Hypothalamus (tissue), 51 donors: Measurements from ENCODE around the gene ANAPC4.
A peak's percentile ranks its signal among the peaks of the same experiment; 100 is the strongest.

Experiments used
- DNase-seq, 51 donors: peaks; one replicate each; lab custom pipeline; 2025; lab: John Stamatoyannopoulos, UW

Gene ANAPC4

DNA sequence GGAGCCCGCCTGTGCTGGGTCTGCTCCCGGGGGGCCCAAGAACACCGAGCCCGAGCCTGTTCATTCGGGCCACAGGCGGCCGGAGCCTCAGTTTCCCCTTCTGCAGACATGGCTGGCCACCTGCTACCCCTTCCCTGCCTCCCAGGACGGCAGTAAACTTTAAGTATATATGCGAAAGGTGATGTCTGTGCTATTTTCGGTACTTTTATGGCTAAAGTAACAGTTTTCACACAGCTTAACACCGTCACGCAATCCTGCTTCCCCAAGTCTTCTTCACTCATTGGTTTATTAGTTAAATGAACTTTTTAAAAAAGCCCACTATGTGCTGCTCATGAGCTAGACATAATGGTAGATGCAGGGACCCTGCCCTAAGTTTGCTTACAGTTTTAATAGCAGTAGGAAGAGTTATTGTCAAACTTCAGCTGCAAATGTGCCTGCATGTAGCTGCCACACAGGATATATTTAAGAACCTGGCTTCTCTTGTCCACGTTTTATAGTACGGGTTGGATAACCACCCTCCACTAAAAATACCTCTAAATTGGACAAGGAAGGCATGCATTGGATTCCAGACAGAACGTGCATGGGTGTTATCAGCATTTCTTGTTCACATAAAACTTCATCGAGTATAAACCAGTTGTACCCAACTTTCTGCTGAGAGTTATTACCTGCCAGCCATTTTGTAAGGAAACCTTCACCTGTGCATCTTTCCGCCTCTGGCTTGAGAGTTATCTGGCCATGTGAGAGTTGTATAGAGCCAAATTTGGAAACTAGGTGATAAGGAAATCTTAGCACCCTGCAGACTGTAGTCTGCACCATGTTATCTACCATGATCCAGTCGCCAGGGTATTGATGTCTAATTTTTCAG lies 741 bp downstream of the ANAPC4 start:
- peak in 1 of 51 donors; percentile 50 for DNase-seq

DNA sequence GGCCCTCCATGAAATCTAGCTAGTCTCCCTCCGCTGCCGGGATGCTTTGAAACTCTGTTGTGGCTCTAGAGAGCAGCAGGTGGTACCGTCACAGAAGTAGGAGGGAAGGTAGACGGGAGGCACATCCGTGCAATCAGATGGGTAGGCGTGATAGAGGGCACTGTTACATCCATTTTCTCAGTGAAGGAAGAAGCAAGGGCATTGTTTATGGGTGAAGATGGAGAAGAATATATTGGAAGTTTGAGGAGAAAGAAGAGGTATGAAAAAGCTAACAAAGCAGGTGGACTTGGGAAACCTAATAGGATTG lies 1.3 kb downstream of the ANAPC4 start:
- no peak for DNase-seq

DNA sequence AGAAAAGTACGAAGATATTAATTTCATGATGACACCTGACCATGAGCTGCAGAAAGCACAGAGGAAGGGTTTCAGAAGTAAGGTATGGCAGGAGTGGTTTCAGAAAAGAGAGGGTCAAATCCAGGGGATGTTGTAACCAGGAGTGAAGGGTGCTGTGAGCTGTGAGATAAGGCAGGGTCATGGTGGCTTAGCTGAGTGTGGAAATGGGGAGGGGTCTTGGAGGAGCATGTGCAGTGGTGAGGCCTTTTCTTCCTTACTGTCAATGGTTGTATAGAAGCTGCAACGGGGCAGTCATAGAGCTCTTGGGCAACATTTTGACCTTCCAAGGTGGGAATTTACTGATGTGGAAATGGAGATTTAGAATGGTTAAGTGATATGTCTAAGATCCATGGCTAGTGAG lies 2.5 kb downstream of the ANAPC4 start:
- DNase-seq: no peak

DNA sequence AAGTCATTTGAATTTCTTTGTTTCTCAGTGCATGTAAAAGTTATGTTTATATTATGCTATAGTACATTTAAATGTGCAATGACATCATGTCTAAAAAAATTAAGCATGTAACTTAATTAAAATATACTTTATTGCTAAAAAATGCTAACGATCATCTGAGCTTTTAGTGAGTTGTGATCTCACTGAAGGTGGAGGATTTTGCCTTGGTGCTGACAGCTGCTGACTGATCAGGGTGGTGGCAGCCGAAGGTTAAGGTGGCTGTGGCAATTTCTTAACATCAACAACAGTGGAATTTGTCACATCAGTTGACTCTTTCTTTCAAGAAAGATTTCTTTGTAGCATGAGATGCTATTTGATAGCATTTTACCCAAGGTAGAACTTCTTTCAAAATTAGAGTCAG lies 6.6 kb downstream of the ANAPC4 start:
- DNase-seq: no peak

DNA sequence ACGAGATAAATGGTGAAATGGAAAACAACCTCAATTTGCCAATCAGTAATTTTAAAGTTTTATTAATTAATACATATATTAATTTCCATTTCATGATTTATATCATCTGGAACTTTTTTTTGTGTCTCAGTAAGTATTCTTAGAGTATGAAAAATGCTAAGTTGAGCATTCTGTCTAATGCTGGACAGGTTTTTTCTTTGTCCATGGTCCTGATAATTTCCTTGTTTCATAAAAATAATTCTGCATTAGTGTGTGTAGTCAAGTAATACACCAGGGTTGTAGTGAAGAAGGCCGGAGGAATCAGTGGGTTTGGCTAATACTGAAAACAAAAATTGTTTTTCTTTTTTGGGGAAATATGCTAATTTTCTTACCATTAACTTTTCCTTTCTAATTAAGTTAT lies 9.9 kb downstream of the ANAPC4 start:
- no peak for DNase-seq

DNA sequence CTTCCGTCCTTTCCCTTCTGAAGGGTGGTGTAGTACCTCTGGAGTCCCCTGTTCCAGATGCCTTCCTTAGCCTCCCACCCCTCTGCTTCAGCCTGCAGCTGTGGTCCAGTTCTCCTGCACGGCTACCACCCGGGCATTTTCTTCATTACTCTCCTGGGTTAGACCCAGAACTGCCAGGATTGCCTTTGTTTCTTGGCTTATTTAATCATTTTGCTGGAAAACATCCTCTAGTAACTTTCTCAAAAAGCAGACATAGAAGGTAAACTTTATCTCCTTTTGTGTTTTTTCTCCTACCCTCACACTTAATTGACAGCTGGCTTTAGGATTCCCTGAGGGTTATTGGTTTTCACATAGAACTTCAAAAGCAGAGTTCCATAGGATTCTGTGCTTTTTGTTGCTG lies 20.2 kb downstream of the ANAPC4 start:
- no peak for DNase-seq

DNA sequence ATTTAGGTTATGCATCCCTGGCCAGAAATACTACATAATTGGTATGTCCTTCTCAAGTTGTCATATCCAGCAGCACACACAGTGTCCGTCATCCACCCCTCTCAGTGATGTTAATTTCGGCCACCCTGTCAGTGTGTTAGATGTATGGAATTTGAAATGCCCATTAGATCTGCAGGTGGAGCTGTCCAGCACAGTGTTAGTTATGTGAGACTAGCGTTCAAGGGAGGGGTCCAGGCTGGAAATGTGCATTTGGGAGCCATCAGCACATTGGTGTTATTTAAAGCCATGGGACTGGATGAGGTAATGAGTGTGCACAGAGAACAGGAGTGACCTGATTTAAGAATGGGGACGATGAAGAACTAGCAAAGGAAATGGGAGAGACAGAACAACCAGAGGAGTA lies 22.4 kb downstream of the ANAPC4 start:
- DNase-seq: no peak

DNA sequence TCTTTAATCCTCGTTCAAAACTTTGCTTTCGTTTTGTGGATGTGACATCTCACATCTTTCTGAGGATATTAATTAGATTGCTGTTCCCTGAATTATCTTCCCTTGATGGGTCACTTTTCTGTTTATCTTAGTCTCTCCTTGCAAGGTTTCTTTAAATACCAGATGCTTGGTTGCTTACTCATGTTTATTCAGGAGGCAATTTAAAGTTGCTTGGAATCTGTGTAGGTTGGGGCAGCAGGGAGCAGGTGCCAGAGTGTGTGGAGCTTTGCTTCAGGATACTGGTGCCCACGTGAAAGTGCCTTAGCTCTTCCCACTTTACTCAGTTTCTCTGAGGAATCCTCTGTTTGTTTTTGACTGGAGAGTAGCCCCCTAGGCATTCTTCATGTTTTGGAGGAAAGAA lies 24.0 kb downstream of the ANAPC4 start:
- DNase-seq: no peak

DNA sequence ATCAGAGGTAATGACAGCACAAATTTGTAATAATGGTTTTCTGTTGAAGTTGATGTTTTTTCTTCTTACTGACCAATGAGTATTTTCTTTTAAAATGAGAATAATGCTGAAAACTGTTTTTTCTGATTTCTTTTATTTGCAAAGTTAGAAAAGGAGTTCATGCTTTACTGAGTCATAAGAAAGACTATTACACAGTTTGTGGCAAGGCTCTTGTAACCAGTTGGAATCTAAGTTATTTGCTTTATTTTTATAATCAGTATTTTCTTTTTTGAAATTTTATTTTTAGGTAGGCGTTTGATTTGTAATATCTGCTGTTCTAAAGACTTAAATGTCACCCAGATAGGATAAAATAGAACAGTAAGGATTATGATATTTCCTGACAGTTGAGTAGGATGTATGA lies 25.5 kb downstream of the ANAPC4 start:
- no peak for DNase-seq

DNA sequence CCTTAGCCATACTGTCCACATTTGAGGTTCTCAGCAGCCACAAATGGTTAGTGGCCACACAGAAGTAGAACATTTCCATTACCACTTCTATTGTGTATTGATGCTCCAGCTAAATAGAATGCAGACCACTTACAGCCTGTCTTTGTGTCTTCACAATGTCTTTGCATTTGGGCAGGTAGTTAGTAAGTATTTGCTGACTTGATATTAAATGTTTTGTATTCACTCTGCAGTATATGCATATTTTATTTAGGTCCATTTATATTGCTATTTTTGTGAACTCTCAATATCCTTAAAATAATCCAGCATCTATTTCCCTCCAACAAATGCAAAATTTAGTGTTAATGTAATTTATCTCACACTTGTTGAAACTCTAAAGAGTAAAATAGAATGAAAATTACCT lies 26.6 kb downstream of the ANAPC4 start:
- no peak for DNase-seq

DNA sequence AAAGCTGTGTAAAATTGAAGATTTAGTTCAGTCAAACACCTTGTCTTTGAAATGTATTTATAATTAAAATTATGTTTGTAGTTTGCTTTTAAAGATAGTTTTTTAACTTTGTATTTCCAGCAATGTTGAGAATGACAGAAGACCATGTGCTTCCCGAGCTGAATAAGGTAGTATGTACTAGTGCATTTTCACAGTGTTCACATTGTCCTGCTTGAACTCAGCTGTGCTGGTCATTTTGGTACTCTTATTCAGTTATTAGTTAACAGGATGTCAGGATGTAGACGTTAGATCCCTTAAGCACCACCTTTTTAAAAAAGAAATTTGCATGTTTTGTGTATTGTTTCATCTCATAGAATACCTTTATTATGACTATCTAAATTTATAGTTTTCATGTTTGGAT lies 28.4 kb downstream of the ANAPC4 start:
- no peak for DNase-seq

DNA sequence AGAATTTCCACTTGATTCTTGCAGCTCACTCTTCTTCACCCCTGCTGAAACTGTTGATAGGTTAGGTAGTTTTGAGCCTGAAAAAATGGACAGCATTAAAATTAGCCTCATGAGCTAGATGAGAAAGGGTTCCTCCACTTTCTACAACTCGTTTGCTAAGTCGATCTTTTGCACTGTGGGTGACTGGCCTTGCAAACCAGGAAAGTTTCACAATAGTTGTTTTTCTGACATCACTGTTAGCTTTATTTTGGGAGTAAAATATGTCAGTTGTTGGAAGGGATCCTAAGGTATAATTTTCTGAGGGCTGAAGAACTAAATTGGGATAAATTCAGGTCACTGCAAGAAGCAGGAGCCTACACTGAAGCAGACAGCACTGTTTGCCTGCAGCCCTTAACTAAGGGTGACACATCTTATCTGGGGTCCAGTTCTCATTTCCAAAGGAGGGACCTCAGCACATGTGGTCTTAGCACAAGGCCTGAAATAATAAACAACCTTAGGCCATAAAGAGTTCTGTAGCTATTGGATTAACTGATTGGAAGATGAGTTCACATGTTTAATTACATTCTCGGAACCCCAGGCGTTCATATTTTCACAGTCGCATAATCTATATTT lies 29.1 kb downstream of the ANAPC4 start:
- no peak for DNase-seq

DNA sequence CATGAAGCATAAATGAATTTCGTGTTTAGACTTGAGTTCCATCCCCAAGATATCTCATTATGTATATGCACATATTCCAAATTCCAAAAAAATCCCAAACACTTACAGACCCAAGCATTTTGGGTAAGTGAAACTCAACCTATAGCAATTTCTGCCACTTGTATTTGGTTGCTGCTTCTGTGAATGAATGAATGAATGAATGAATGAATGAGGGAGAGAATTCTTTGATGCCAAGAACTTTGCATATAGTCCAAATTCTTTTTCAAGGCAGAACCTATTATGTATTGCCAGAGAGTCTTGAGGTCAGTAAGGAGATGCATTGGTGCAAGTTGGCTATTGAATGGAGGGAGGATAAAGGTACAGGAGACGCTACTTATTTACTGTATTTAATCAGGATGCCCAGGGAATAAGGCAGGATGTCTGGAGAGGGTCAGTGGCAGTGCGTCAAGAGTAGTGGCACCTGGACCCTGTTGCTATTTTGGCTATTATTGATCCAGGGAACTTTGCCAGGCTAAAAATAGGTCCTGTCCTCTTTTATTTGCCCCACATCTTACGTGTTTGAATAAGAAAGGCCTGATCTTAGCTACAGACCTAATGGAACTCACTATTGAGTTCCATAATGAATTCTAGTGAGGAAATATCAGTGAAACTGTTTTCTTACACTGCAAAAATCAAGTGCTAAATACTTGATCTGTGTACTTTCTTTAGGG lies 33.9 kb downstream of the ANAPC4 start:
- DNase-seq: no peak

DNA sequence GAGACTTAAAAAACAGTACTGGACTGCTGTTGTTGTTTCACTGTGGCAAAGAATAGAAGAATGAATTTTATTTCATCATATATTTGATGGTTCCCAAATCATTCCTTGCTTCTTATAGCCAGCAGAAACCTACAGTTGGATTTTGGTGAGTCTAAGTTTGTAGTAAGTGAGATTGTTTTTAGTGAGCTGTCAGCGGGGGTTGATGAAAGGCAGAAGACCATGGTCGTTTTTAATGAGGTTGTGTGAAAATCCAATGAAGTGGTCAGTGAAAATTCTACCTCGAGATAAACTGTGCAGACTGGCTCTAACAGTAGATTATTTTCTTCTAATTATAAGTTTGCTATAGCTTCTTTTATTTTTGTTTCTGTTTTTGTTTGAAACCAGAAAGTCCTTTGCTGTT lies 36.2 kb downstream of the ANAPC4 start:
- no peak for DNase-seq

DNA sequence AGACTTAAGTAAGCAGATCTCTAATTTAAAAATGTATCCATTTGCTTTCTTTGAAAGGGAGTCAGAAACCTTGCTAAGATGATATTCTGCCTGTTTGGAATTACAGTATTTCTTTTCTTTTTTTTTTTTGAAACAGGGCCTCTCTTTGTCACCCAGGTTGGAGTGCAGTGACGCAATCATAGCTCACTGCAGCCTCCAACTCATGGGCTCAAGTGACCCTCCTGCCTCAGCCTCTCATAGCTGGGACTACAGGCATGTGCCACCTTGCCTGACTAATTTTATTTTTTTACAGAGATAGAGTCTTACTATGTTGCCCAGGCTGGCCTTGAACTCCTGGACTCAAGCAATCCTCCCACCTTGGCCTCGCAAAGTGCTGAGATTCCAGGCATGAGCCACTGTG lies 40.0 kb downstream of the ANAPC4 start:
- no peak for DNase-seq

DNA sequence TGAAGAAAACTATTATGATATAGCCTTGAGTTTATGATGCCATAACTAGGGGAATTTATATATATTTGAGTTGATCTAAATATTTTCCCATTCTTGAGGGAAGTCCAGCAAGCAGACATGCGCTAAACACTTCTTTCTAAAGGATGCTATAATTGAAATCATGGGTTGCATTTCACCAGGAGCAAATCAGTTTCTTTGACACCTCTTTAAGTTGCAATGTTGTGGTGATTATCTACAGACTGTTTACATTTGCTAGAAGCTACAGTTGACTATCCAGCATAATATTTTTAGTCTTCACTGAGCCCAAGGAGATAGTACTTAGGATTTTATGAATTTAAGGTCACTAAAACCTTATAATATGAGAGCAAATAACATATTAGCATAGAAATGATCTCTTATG lies 43.9 kb downstream of the ANAPC4 start:
- no peak for DNase-seq

DNA sequence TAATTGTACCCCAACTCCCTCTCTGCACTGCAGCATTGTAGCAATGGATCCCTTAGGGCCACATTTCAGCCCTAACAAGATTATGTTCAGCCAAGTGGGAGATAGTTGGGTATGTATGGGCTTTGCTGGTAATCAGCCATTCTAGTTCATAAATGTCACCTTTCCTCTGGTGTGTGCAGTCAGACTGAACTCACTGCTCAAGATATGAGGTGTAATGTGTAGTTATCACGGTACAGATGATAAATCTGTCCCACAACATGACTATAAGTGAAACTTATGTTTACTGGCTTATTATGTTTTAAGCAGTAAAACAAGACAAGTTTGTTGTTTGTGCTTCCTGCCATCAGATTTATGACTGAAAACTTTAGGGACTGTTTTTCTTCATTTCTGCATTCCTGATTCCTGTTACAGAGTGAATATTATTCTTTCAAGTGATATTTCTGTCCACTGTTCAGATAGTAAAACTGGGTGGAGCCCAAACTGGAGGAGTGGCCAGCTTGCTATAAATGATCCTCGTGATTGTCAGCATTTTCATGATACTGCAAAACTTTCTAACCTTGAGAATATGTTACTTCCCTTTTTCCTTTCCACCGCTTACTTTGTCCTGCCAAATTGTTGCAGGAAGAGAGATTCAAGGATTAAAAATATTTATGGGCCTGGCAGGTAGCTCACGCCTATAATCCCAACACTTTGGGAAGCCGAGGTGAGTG lies 44.9 kb downstream of the ANAPC4 start:
- no peak for DNase-seq

DNA sequence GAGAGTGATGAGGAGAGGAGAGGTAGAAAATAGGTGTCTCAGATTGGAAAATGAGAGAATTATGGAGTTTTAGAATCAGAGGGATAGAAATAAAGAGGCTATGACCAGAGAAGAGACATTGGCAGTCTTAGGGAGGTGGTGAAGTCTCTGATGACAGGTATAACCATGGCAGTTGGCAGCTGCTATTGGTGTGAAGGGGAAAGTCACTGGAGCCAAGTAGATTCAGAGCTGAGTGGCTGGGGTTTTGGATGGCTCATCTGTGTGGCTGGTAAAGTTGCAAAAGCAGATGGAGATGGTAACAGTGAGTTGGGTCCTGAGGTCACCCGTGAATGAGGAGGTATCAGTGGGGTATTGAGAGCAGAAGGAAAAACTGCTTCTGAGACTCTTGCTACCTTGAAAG lies 46.5 kb downstream of the ANAPC4 start:
- no peak for DNase-seq

DNA sequence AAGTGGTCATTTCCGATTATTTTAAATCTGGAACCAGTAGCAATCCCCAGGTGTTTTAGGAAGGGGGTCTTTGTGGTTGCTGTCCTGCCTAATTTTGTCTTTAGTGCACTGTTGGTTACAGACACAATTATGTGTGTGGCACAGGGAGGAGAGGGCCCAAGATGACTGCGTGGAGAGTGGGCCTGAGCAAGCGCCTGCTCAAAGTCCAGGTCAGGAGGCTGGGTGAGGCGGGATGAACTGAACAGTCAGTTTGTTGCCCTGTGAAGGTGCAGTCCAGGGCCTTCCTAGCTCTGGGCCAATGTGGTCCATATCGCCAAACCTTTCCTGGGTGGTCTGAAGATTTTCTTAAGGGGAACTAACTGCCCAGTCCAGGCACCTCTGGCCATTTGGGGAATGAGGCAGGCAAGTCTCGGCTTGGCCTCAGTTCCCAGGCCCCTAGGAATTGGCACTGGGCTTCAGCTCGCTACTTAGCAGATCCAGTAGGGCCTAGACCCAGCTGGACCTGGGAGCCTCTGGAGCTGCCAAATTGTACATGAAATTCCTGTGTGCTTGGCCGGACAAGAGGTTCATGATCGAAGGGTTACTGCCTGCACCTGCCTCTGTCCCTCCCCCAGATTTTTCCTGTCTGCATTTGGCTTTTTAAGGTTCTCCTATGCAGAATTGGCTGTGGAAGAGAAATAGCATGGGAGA lies 47.6 kb downstream of the ANAPC4 start:
- DNase-seq: no peak

DNA sequence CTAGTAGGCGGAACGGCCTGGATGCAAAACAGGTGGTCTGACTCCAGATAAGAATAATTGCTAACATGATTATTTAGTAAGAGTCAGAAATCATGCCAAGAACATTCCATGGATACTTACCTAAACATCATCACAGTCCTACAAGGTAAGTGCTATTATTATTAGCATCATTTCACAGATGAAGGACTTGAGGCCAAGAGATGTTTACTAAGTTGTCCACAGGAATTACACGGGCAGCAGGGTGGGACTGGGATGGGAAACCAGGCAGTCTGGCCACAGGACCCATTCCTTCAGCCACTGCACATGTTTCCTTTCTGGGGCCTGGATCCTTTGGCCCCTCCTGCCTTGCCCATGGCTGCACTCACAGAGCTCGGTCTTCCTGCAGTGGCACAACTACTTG lies 48.3 kb downstream of the ANAPC4 start:
- DNase-seq: no peak

DNA sequence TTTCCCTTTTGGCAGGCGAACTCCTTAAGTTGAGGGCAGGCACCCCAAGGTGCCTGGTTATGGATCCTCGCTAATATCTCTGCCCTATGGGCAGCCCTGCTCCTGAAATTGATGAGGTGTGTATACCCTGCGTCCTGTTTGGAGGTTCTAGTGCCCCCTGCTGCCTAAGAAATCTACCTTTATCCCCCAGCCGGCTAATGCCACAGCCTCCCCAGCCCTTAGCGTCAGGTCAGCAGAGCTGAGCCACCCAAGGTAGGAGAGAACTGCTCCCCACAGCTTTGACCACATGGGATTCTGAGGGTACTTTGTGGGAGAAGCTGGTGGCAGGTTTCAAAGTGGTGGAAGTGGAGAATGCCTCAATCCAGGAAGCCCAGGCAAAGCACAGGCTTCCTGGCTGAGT lies 50.8 kb downstream of the ANAPC4 start:
- no peak for DNase-seq
